DOHH2 (cell line): ENCODE results near the gene LUC7L2.
"Not testable (repeated sequence)": the region's sequence is repeated elsewhere in the genome, so short reads cannot be mapped to it uniquely, and the experiment has no call there.

Experiments used
- H3F3A ChIP-seq: fragments of 200-600 bp; sonication (generic), shearing (Covaris generic); 2 replicates; pipeline ENCODE4 v1.6.0; 2016; ENCODE audit warnings: antibody characterized with exemption, mild to moderate bottlenecking; ENCODE audit not compliant: control insufficient read depth, insufficient read depth
- H3K27ac ChIP-seq: fragments of 200-600 bp; sonication (generic); 2 replicates; pipeline ENCODE4 v1.5.1; 2014; ENCODE audit warnings: low read depth, mild to moderate bottlenecking, low read length, moderate library complexity
- H3K27me3 ChIP-seq: fragments of 200-600 bp; sonication (generic); 2 replicates; pipeline ENCODE4 v1.6.1; 2014; ENCODE audit warnings: mild to moderate bottlenecking, low read length, mixed read lengths; ENCODE audit not compliant: control insufficient read depth
- H3K36me3 ChIP-seq: fragments of 200-600 bp; sonication (generic); 2 replicates; pipeline ENCODE4 v1.6.1; 2014; ENCODE audit warnings: mild to moderate bottlenecking, low read length, moderate library complexity, mixed read lengths; ENCODE audit not compliant: control insufficient read depth
- H3K4me1 ChIP-seq: fragments of 200-600 bp; sonication (generic); 2 replicates; pipeline ENCODE4 v1.6.1; 2014; ENCODE audit warnings: mild to moderate bottlenecking, low read length, mixed read lengths; ENCODE audit not compliant: control insufficient read depth
- H3K4me2 ChIP-seq: fragments of 200-600 bp; sonication (generic); 2 replicates; pipeline ENCODE4 v1.6.0; 2014; ENCODE audit warnings: mild to moderate bottlenecking, low read length, moderate library complexity
- H3K4me3 ChIP-seq: fragments of 200-600 bp; sonication (generic); 2 replicates; pipeline ENCODE4 v1.5.1; 2014; ENCODE audit warnings: mild to moderate bottlenecking, low read length, mixed read lengths
- H3K79me2 ChIP-seq: fragments of 200-600 bp; sonication (generic); 2 replicates; pipeline ENCODE4 v1.6.1; 2014; ENCODE audit warnings: mild to moderate bottlenecking, low read length, mixed read lengths; ENCODE audit not compliant: control insufficient read depth
- H3K9me2 ChIP-seq: fragments of 200-600 bp; sonication (generic); replicated peaks from 2 replicates; pipeline ENCODE4 v1.6.1; 2014; ENCODE audit warnings: mild to moderate bottlenecking, low read length, mixed read lengths; ENCODE audit not compliant: control insufficient read depth
- H3K9me3 ChIP-seq: fragments of 200-600 bp; sonication (generic); 2 replicates; pipeline ENCODE4 v1.6.1; 2014; ENCODE audit warnings: antibody characterized with exemption, low read length, mixed read lengths; ENCODE audit not compliant: control insufficient read depth, insufficient read depth
- H4K20me1 ChIP-seq: fragments of 200-600 bp; sonication (generic); 2 replicates; pipeline ENCODE4 v1.6.0; 2014; ENCODE audit warnings: low read depth, mild to moderate bottlenecking, antibody characterized with exemption, low read length, moderate library complexity; ENCODE audit not compliant: control insufficient read depth, insufficient read depth
- EZH2phosphoT487 ChIP-seq: fragments of 200-600 bp; sonication (generic); IDR thresholded peaks from 2 replicates; pipeline ENCODE4 v1.6.1; 2017; ENCODE audit warnings: borderline replicate concordance, mild to moderate bottlenecking, antibody characterized with exemption, low read length, moderate library complexity, mixed read lengths
- TF ChIP-seq, protein P1 (sequence below): fragments of 200-600 bp; sonication (generic); IDR thresholded peaks from one replicate; pipeline ENCODE4 v1.5.1; 2014; ENCODE audit warnings: antibody characterized with exemption, mild to moderate bottlenecking, low read depth, low read length; ENCODE audit not compliant: poor library complexity, severe bottlenecking

LUC7L2 gene

DNA sequence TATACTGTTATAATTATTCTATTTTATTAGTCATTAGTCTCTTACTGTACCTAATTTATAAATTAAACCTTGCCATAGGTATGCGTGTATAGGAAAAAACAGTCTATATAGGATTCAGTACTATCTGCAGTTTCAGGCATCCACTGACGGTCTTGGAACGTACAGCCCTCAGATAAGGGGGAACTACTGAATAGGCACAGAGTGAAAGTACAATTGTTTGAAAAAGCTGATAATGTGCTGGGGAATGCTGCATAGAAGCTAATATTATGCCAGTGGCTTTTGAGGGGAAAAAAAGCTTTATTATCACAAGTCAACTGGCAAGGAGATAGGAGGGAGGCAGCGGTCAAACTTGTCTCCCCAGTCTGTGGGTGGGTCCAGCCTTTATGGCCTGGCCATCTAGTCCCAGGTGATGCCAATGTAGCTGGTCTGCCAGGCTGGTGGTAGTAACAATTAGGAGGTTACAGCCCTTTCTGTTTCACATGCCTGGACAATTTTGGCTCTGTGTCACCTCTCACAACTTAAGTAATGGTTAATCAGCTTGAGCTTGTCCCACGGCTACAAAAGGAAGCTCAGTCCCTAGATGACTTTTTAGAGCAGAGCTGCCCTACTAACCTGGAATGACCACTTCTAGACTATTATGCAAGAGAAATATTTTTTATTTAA lies 26.9 kb upstream of the LUC7L2 start:
- no peaks in the 10 kb centered on the region for H3K9me2 ChIP-seq
- 0 out of 2 replicates have a peak, but pooled peaks cover 5% of the 10 kb centered on the region for H3K27me3 ChIP-seq
- H4K20me1 ChIP-seq: no peaks in the 10 kb centered on the region
- peaks cover 7% of the 10 kb centered on the region for H3K4me1 ChIP-seq
- H3K27ac ChIP-seq: no peak overlapping the region
- H3K36me3 ChIP-seq: no peaks in the 10 kb centered on the region
- no peaks in the 10 kb centered on the region for H3K9me3 ChIP-seq
- H3F3A ChIP-seq: no peaks in the 10 kb centered on the region
- TF ChIP-seq, protein P1, sequence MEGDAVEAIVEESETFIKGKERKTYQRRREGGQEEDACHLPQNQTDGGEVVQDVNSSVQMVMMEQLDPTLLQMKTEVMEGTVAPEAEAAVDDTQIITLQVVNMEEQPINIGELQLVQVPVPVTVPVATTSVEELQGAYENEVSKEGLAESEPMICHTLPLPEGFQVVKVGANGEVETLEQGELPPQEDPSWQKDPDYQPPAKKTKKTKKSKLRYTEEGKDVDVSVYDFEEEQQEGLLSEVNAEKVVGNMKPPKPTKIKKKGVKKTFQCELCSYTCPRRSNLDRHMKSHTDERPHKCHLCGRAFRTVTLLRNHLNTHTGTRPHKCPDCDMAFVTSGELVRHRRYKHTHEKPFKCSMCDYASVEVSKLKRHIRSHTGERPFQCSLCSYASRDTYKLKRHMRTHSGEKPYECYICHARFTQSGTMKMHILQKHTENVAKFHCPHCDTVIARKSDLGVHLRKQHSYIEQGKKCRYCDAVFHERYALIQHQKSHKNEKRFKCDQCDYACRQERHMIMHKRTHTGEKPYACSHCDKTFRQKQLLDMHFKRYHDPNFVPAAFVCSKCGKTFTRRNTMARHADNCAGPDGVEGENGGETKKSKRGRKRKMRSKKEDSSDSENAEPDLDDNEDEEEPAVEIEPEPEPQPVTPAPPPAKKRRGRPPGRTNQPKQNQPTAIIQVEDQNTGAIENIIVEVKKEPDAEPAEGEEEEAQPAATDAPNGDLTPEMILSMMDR: no peak
- TF ChIP-seq EZH2phosphoT487: no peak
- H3K79me2 ChIP-seq: no peaks in the 10 kb centered on the region
- H3K4me3 ChIP-seq: no peak overlapping the region
- no peak overlapping the region for H3K4me2 ChIP-seq

DNA sequence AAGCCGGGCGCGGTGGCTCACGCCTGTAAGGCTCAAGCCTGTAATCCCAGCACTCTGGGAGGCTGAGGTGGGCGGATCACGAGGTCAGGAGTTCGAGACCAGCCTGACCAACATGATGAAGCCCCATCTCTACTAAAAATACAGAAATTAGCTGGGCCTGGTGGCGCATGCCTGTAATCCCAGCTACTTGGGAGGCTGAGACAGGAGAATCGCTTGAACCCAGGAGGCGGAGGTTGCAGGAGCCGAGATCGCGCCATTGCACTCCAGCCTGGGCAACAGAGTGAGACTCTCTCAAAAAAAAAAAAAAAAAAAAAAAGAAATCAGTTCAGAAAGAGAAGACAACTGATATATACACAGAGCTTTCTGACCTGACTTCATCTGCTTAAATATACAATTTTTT lies 26.3 kb upstream of the LUC7L2 start:
- H4K20me1 ChIP-seq, H3F3A ChIP-seq, H3K36me3 ChIP-seq, H3K27ac ChIP-seq, H3K4me2 ChIP-seq, H3K9me3 ChIP-seq, H3K27me3 ChIP-seq, H3K4me3 ChIP-seq, H3K79me2 ChIP-seq, H3K4me1 ChIP-seq, H3K9me2 ChIP-seq: not testable (repeated sequence)

DNA sequence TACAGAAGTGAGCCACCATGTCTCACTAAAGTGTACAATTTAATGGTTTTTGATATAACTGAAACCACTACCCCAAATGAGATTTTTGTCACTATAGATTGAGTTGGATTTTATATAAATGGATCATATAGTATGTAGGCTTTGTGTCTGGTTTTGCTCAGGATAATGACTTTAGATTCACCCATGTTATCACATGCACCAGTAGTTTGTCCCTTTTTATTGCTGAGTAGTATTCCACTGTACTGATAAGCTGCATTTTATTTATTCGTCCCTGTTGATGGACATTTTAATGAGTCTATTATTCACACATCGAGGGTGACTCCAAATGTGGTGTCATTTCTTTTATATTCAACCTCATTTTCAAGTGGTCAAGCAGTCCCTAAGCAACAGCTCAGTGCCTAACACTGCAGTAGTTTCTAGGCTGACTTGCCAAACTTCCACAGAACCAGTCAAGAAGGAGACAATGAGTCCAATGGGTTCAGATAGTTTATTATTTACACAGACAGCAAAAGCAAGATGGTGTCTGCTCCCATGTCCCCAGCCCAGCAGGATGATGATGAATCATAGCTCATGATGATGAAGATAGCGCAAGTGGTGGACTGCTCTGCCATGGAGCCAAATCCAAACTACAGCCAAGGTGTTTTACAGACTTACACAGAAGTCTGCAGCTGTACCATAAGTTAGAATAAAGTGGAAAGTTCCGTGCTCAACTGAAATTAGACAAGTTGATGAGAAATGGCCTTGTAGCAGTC lies 25.1 kb upstream of the LUC7L2 start:
- H3K4me3 ChIP-seq: no peak overlapping the region
- no peaks in the 10 kb centered on the region; the same call in 1 of the 2 replicates for H3K36me3 ChIP-seq
- H3K27me3 ChIP-seq: 0 out of 2 replicates have a peak, but pooled peaks cover 5% of the 10 kb centered on the region
- H3K27ac ChIP-seq: no peak overlapping the region
- H3K9me2 ChIP-seq: no peaks in the 10 kb centered on the region
- H3F3A ChIP-seq: peaks cover 15% of the 10 kb centered on the region
- TF ChIP-seq, protein P1: no peak
- TF ChIP-seq EZH2phosphoT487: no peak
- no peaks in the 10 kb centered on the region for H4K20me1 ChIP-seq
- H3K4me2 ChIP-seq: no peak overlapping the region
- peaks cover 18% of the 10 kb centered on the region for H3K4me1 ChIP-seq
- H3K79me2 ChIP-seq: no peaks in the 10 kb centered on the region
- H3K9me3 ChIP-seq: peaks cover 7% of the 10 kb centered on the region; the same call in 1 of the 2 replicates

DNA sequence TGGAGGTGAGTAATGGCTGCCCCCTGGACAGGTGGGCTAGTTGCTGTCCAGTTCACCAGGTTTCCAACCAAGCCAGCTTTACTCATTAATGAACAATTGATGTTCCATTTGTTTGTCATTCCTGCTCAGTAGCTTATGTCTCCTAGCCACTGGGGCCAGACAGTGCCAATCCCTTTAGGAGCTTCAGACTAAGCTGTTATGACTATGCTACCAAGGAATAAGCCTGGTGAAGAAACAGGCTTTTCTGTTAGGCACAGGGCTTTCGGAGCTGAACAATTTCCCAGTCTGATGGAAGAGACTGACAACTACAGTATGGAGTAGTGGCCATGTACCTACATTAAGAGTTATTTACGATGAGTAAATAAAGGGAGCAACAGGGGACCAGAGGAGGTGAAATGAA lies 20.7 kb upstream of the LUC7L2 start:
- no peaks in the 10 kb centered on the region for H4K20me1 ChIP-seq
- H3K4me3 ChIP-seq: peak overlapping the region; percentile 90
- H3K27ac ChIP-seq: no peak overlapping the region

More for the DNA sequence above, 20.7 kb upstream of the LUC7L2 start:
- Histone ChIP-seq H3K9me2 (no peaks in the 10 kb centered on the region), H3K4me2 (peak overlapping the region; percentile 92), H3K9me3 (peaks cover 9% of the 10 kb centered on the region; the same call in 1 of the 2 replicates), H3K36me3 (peaks cover 12% of the 10 kb centered on the region), H3K79me2 (peaks cover 29% of the 10 kb centered on the region), H3K27me3 (0 out of 2 replicates have a peak, but pooled peaks cover 5% of the 10 kb centered on the region), H3K4me1 (peaks cover 37% of the 10 kb centered on the region), H3F3A (peaks cover 31% of the 10 kb centered on the region)
- no peak for TF ChIP-seq EZH2phosphoT487
- TF ChIP-seq, protein P1: no peak
